Activated naive CD4-positive, alpha-beta T cell (primary cell): Measurements from ENCODE around the gene UBE2J1.

ENCODE experiments used
- DNase-seq, 4 experiments: peaks; one replicate each; lab custom pipeline; 2025; lab: John Stamatoyannopoulos, UW

Gene UBE2J1

DNA sequence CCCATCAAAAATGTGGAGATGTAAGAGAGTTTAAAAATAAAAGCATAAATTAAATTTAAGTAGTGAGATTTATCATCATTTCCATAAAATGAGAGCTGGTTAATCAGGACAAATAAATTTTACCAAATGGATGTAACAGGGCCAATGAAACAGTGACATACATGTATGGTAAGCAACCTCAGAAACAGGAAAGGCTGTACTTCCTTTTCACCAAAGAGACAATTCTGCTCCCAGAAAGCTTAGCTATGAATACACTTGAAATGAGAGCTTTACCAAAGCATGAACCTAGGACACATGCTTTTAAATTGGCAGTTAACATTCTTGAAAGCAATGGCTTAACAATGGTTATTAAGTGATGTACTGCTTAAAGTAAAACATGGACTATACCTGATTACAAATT lies 12.1 kb upstream of the UBE2J1 start:
- no peak for DNase-seq

DNA sequence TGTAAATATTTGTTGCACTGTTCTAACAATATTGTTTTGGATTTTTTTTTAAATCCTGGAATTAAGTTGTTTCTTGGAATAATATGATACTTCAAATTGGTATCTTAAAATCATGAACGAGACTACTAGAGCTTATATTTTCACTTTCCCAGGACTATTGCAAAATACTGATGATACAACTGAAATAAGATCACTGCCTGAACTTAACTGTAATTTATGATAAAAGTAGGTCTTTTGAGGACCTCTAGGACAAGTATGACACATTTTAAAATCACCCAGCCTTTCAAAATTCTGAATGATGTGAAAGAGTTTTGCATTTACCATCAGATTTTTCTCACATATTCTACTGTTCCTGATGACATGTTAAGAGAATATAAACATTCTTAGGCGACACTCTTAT lies 8.6 kb upstream of the UBE2J1 start:
- no peak for DNase-seq

DNA sequence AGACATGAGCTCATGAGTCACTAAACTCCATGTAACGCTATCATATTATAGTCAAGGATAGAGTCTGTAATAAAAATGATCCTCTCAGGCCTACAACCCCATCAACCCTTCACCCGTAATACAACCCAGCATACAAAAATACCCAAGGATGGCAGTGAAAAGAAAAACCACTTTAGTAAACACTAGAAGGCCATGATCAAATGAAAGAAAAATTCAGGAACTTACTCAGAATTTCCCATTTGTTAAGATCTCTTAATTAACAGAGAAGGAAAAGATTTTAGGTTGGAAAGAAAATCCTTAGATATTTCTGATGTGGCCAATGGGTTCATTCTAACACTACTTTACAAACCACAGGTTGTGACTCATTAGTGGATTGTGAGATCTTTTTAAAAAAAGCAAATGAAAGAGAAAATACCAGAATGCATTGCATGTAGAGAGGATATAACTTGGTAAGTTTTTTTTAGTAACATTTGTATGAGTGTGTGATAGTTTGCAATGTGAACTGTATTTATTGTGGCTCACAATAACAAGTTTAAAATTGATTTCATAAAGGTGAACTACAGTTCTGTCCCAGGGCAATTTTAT lies 8.0 kb upstream of the UBE2J1 start:
- DNase-seq, result no peak

DNA sequence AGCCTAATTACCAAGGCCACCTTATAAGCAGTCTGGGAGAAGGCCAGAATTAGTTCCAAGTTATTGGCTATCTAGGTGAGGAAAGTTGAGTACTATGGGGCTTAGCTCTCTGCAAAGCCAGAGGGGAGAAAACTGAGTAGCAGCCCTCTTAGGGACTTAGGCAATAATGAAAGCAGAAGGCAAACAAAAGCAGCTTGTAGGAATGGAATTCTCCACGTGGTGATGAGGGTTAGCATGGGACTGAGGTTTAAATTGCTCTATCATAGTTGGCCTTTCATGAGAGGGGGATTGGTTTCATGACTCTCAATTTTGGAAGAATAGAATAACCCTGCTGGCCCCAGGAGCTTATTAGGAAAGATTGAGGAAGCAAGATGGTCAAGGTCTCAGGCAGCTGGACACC lies 7.0 kb upstream of the UBE2J1 start:
- DNase-seq, result no peak

DNA sequence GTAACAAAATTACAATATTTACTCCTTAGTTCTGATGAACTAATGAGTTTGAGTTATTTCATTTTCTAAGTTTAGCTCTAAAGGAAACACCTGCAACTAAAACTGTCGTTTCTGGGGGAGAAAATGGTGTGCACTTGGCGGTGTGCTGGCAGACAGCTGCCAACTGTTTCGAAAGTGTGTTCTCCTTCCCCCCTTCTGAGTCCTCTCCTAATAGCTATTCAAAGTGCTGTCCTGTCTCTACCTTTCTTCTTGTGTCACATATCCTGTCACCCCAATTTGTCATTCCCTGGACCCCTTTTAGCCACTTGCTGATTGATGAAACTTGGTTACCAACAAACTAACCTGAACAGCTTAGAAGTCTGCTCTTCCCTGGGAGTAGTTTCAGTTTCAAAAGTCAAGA lies 4.9 kb upstream of the UBE2J1 start:
- no peak for DNase-seq

DNA sequence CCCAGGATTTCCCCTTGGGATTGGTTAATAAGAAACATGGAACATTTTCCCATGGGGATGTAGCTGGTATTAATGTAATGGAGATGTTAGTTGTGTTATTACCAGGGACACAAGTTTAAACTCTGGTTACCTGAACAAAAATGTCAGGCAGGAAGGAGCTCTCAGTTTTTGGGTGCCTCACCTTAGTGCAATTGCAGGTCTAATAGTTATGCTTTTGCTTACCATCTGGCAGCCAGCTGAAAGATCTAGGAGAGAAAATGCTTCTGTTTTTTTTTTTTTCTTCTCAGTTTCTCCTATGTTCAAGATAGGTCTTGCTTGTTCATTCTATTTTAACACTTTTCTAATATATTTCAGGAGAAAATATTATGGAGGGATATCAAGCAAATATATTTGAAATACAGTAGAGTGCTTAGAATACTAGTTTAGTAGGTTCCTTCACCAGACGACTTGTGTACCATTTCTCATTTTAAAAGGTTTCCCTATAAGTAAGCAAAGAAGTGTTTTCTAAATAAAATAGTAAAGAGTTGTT lies 4.2 kb upstream of the UBE2J1 start:
- no peak for DNase-seq

DNA sequence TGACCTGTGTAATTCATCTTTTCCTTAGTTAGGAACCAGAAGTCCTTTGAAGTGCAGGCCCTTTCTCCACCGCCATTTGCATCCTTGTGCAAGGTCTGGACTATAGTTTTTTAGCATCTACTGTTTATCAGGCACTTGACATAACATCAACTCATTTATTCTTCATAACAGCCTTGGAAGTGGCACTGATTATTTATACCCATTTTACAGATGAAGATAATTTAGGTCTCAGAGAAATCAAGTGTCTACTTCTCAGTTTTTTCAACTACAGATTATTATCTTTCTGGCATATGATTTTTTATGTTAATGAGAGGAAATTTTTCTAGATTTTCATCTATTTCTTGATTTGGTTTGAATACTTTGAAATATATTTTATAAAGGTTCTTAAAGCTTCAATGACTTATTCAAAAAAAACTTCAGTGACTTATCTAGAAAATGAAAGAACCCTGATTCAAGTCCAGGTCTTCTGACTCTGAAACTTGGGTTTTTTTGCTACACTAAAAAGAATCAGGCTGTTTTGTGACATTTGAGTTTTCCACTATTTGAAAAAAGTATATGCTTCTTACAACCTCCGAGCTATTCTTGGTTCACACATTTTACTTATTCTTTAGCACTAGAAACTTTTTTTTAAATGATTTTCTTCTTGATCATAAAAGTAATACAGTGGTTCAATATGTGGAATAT lies 3.1 kb upstream of the UBE2J1 start:
- no peak for DNase-seq

DNA sequence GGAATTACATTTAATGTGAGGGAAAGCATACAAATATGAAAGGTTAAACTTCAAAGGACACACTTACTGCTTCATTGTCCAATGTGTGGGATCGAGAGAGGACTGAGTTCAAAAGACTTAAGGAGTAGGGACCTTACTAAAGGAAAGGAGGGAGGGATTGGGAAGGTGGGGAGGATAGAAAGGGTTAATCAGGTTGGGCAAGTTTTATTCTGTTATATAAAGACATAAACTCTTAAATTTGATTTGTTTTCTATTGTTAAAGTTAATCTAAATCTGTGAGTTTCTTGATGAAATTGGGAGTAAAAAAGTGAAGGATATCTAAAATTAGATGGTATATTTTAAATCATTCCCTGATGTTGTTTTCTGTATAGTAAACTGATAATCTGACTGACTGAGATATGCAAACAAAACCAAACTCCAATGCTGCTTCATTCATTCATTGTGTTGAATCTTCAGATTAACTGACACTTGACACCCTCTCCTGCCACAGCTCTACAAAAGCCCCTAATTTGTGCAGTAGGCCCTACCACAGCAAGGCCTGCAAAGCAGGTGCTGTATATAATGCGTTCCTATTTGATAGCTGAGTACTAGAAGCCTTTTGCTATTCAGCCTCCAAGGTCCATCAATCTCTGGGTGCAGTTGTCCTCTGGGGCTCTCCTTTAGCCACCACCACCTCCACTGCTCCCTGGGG lies 1.3 kb upstream of the UBE2J1 start:
- DNase-seq, result no peak

DNA sequence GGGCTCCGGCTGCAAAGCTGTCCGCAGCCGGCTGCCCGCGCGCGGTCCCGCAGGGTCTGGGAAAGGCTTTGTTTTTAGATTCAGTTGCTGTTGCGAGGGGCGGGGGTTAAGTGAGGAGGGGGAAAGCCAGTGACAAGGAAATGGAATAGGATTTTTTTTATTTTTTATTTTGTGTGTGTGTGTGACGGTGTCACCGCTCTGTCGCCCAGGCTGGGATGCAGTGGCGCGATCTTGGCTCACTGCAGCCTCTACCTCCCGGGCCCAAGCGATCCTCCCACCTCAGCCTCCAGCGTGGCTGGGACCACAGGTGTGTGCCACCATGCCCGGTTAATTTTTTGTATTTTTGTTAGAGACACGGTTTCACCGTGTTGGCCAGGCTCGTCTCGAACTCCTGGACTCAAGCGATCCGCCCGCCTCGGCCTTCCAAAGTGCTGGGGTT lies 615 bp upstream of the UBE2J1 start:
- no peak for DNase-seq

DNA sequence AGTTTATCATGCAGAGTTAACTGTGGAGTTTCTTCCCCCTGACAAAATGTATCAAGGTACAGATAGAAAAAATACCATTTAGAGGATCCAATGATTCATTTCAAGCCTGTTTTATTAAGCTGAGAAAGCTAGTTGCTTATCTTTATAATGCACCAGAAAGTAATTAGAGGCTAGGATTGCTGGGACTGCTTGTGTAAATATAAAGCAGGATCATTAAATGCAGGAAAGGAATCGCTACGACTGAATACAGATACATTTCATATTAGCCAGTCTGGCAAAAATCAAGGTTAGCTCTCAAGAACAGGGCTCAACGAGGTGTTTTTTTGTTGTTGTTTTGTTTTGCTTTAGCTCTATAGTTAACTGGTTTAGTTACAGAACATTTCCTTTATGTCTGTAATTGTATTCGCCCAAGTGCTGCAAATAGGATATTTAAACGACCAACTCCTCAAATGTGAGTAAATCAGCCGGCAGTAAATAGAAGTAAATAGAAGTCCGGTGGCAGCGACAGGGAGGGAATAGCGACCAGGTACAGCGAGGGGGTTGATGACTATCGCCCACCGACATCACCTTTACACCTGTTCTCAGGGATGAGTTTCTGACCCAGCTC lies 748 bp downstream of the UBE2J1 start:
- DNase-seq, result no peak

DNA sequence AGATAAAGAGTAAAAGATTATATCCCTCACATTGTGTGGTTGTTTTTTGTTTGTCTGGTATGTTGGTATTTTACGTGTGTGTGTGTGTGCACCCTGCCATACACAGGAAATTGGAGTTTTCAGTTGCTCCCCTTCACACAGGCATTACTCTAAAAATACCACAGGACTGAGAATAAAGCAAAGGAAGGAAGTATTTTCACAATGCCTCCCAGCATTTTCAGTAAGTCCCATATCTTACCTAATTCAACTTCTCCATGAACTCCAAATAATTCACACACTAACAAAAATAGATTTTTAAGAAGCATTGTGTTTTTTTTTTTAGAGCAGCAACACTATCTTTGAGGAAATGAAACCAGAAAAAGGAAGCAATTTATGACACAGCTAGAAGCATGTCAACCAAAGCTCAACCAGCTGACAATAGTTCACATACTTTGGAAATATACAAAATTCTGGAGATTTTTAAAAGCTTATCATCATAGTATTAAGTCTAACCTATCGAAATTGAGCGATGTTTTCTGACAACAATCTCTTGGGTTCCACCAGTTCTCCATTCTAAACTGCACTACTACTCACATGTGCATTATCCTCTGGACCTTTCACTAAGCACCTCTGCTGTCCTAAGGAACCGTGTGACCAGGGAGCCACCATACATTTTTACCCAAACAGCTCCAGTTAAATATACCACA lies 2.1 kb downstream of the UBE2J1 start:
- DNase-seq, result no peak

DNA sequence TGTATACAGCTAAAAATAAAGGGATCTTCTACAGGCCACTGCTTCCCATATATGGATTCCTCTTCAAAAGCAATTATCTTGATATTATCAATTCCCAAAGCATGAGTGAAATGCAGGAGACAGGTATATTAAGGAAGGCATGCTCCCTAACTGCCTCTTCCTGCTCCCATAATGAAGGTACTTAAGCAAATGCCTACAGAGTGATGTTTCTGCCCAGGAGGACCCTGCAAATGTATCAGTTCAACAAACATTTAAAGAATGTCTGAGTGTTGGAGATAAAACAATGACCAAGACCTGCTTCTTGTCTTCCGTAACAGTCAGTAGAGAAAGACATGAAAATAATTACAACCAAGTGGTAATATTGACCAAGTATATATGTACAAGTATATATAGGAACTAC lies 4.2 kb downstream of the UBE2J1 start:
- DNase-seq, result no peak

DNA sequence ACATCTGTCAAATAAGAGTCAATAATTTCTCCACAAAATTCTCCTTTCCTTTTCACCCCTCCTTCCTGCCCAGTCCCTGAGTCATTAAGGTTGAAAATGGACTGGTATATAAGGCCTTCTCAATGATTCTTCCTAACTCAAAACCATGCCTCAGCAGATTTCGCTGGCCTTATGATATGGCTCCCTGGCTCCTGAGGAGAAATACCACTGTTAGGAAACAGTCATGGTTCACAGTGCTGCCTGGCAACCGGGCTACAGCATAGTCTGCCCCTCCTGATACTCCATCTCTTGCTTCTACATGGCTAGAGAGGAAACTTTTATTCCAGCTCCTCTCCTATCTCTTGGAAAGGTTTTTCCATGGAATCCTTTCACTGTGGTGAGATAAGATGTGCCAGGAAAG lies 4.7 kb downstream of the UBE2J1 start:
- no peak for DNase-seq

DNA sequence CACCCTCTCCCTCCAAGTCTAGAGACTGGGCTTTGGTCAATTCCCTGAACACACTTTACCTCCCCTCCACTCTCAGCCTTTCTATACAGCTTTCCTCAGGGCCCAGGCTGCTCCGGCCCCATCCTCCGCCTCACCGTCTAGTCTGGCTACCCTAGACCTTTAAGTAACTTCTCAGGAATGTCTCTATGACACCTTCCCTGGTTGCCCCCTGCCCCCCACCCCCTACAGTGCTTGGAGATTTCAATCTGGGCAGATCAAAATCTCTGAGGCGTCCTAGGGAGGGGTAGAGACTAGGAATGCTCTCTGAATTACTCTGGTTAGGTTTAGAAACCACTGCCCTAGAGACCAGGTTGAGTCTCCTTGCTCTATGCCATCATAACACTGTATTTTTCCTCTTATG lies 6.1 kb downstream of the UBE2J1 start:
- DNase-seq, result no peak

DNA sequence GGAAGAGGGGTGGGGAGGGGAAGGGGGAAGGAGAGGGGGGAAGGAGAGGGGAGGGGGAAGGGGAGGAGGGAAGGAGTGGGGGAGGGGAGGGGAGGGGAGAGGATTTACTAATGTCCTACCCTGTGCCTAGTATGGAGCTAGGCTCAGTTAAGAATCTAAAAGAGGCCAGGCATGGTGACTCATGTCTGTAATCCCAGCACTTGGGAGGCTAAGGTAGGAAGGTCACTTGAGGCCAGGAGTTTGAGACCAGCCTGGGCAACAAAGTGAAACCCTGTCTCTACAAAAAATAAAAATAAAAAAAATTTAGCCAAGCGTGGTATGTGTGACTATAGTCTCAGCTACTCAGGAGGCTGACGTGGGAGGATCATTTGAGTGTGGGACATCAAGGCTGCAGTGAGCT lies 13.0 kb downstream of the UBE2J1 start:
- DNase-seq, result no peak

DNA sequence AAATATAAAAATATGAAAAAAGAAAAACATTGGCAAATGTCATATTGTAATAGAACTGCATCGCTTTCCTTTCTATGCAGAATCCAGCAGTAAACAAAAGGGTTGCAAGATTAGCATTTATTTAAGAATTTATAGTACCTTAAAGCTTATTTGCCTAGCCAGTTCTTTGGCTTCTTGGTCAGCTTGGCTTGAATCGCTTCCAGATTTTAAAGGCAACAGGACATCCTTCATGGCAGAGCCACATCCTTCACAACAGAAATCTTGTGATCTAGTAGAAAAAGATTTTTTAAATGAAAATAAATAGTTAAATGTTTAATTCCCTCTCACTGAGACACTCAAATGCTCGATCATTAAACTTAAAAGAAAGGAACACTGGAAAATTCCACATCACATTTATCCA lies 17.4 kb downstream of the UBE2J1 start:
- no peak for DNase-seq

DNA sequence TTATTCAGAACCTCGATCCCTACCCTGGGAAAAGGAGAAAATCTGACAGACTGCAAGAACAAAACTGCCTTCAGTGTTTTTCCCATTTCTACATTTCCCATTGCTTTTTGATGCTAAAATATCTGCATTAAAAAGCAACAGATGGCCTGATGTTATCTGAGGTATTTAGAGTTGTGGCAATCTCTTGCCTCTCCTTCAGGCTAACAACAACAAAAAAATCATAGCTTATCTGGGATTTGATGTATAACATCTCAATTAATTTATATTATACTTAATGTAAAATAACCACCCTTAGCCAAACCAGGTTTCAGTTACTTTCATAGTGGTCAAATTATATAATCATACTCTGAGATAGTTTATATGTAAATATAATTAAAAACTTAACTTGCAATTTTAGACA lies 21.6 kb downstream of the UBE2J1 start:
- DNase-seq, result no peak

DNA sequence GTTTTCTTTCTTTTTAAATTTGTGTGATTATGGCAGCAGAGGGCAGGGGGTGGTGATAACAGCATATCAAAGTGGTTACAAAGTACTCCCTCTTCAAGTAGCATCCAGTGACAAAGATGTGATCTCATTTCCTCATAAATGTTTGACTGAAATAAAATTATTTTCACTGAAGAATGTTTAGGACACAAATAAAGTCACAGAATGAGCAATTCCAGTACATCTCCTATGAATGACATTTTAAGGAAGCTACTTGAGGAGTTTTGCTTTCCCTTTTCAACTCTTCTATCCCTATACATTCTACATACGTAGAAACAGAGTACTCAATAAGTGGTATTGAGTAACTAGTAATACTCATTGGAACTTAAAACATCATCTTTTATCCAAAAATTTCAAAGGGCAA lies 23.5 kb downstream of the UBE2J1 start:
- DNase-seq, result no peak

DNA sequence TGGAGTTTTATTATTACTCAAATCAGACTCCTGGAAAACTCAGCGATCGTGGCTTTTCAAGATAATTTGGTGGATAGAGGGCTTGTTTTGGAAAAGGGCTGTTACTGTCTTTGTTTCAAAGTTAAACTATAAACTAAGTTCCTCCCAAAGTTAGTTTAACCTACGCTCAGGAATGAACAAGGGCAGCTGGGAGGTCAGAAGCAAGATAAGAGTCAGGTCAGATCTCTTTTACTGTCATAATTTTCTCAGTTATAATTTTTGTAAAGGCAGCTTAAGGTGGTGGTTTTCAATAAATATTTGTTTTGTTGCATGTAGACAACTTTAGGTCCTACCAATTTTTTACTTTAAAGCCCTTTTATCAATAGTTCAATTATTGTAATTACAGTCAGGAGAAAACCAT lies 28.2 kb downstream of the UBE2J1 start:
- DNase-seq, result no peak

DNA sequence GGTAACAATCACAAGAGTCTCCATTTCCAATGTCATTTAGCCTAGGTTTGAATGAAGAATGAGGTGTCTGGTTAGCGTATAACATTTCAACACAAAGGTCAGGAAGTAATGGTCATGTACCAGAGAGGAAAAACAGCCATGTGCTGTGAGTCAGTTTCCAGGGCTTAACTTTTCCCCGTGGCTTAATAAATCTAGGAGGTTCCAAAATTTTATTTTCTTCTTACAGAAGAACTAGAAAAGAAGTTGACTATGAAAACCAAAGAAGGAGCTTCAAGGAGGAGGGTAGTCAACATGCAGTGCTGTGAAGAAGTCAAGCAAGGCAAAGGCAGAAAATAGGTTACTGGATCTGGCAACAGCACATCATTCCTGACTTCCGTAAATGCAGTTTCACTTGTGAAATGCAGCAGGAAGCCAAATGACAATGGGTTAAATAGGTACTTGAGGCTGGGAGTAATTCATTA lies 29.0 kb downstream of the UBE2J1 start:
- DNase-seq, result no peak

DNA sequence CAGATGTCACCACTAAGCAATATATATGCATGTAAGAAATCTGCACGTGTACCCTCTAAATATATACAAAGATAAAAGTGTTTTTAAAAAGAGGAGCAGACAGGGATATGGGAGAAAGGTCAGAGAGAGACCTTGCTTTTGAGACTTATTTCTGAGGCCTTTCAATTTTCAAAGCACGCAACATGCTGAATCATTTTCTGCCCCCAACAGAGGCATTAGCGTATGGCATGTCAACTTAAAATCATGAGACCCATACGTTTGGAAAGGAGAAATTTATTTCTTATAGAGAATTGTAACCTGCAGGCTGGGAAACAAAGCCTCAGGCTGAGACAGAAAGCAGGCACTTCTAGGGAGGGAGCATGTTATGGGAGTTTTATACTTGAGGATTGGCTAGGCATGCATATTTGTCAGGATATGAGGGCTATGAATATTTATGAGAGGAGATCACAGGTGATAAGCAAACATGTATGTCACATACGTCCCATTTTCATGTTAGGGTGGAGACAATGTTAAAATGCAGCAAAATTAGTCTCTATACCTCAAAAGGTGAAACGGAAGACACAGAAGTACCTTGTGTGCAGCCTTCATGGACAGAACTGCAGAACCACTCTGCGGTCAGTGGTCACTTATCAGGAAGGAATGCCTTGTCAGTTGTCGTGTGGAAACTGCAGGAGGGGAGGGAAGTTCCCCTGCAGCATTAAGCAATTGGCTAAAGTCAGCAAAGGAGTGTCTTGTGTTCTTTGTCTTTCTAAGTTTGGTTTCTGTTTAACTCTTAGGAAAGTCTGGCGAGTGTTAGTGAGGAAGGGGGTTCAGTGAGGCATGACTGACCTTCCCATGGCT lies 31.2 kb downstream of the UBE2J1 start:
- no peak for DNase-seq
